Adipocyte (in vitro differentiated cells): ENCODE measurements around the gene PLEKHM3.
A peak's percentile ranks its signal among the peaks of the same experiment; 100 is the strongest.

ENCODE experiments used
- DNase-seq: peaks from one replicate; pipeline ENCODE4 v3.0.0-alpha.2; 2015; ENCODE audit warnings: low read depth
- H3K27me3 ChIP-seq: replicated peaks from 2 replicates; pipeline ENCODE4 v1.7.0; 2013; ENCODE audit warnings: mild to moderate bottlenecking, low read length, moderate library complexity; ENCODE audit not compliant: control insufficient read depth, insufficient read depth
- H3K36me3 ChIP-seq: 2 replicates; pipeline ENCODE4 v1.7.0; 2013; ENCODE audit warnings: low read length, mild to moderate bottlenecking, moderate library complexity; ENCODE audit not compliant: control insufficient read depth, insufficient read depth, severe bottlenecking
- H3K4me1 ChIP-seq: 2 replicates; pipeline ENCODE4 v1.7.0; 2013; ENCODE audit warnings: mild to moderate bottlenecking, low read length, moderate library complexity; ENCODE audit not compliant: control insufficient read depth, insufficient read depth
- H3K4me3 ChIP-seq: 2 replicates; pipeline ENCODE4 v1.7.0; 2013; ENCODE audit warnings: mild to moderate bottlenecking, low read length, moderate library complexity
- H3K9ac ChIP-seq: 2 replicates; pipeline ENCODE4 v1.7.0; 2013; ENCODE audit warnings: mild to moderate bottlenecking, low read length, moderate library complexity
- H3K9me3 ChIP-seq: 2 replicates; pipeline ENCODE4 v1.7.0; 2013; ENCODE audit warnings: mild to moderate bottlenecking, low read length, moderate library complexity; ENCODE audit not compliant: control insufficient read depth

The PLEKHM3 gene

GRCh38 chr2:208049441-208049840, 24.1 kb upstream of the PLEKHM3 start:
- Histone ChIP-seq H3K9ac (no peak overlapping the region), H3K4me3 (no peak overlapping the region), H3K4me1 (no peaks in the 10 kb centered on the region), H3K36me3 (no peaks in the 10 kb centered on the region), H3K9me3 (no peaks in the 10 kb centered on the region), H3K27me3 (no peaks in the 10 kb centered on the region)
- DNase-seq: no peak

GRCh38 chr2:208049006-208049405, 23.7 kb upstream of the PLEKHM3 start:
- Histone ChIP-seq H3K4me1 (peaks cover 4% of the 10 kb centered on the region), H3K36me3 (no peaks in the 10 kb centered on the region)
- no peak for DNase-seq

GRCh38 chr2:208047840-208048239, 22.5 kb upstream of the PLEKHM3 start:
- H3K9me3 ChIP-seq: no peaks in the 10 kb centered on the region
- DNase-seq: no peak
- H3K36me3 ChIP-seq: no peaks in the 10 kb centered on the region
- no peak overlapping the region for H3K9ac ChIP-seq
- peaks cover 4% of the 10 kb centered on the region for H3K4me1 ChIP-seq
- no peaks in the 10 kb centered on the region for H3K27me3 ChIP-seq
- H3K4me3 ChIP-seq: no peak overlapping the region

More at GRCh38 chr2:208049006-208049405, 23.7 kb upstream of the PLEKHM3 start:
- H3K4me3 ChIP-seq: no peak overlapping the region
- H3K27me3 ChIP-seq: no peaks in the 10 kb centered on the region
- no peak overlapping the region for H3K9ac ChIP-seq
- no peaks in the 10 kb centered on the region for H3K9me3 ChIP-seq

- H3K4me1 ChIP-seq: peaks cover 8% of the 10 kb centered on the region
- H3K36me3 ChIP-seq: no peaks in the 10 kb centered on the region
- no peak overlapping the region for H3K9ac ChIP-seq
- H3K9me3 ChIP-seq: no peaks in the 10 kb centered on the region
- H3K4me3 ChIP-seq: no peak overlapping the region
- peak; percentile 25 for DNase-seq
- H3K27me3 ChIP-seq: no peaks in the 10 kb centered on the region
Observed at GRCh38 chr2:208046686-208047085, 21.4 kb upstream of the PLEKHM3 start.

GRCh38 chr2:208042450-208042849, 17.1 kb upstream of the PLEKHM3 start:
- H3K9ac ChIP-seq: no peak overlapping the region
- no peaks in the 10 kb centered on the region for H3K36me3 ChIP-seq

GRCh38 chr2:208042041-208042440, 16.7 kb upstream of the PLEKHM3 start:
- DNase-seq: peak; percentile 36
- H3K4me3 ChIP-seq: no peak overlapping the region
- no peaks in the 10 kb centered on the region for H3K36me3 ChIP-seq

More at GRCh38 chr2:208042450-208042849, 17.1 kb upstream of the PLEKHM3 start:
- Histone ChIP-seq H3K9me3 (no peaks in the 10 kb centered on the region), H3K4me1 (peaks cover 14% of the 10 kb centered on the region), H3K27me3 (no peaks in the 10 kb centered on the region), H3K4me3 (no peak overlapping the region)
- DNase-seq: peak; percentile 10

GRCh38 chr2:208040199-208041171, 15.2 kb upstream of the PLEKHM3 start:
- H3K9ac ChIP-seq: no peak overlapping the region
- H3K9me3 ChIP-seq: no peaks in the 10 kb centered on the region
- H3K4me3 ChIP-seq: no peak overlapping the region
- peak; percentile 85 for DNase-seq
- no peaks in the 10 kb centered on the region for H3K27me3 ChIP-seq
- H3K4me1 ChIP-seq: peaks cover 14% of the 10 kb centered on the region
- no peaks in the 10 kb centered on the region for H3K36me3 ChIP-seq

More at GRCh38 chr2:208042041-208042440, 16.7 kb upstream of the PLEKHM3 start:
- Histone ChIP-seq H3K9ac (no peak overlapping the region), H3K4me1 (peaks cover 14% of the 10 kb centered on the region), H3K27me3 (no peaks in the 10 kb centered on the region), H3K9me3 (no peaks in the 10 kb centered on the region)

GRCh38 chr2:208039376-208040110, 14.2 kb upstream of the PLEKHM3 start:
- H3K27me3 ChIP-seq: no peaks in the 10 kb centered on the region
- H3K4me1 ChIP-seq: peaks cover 14% of the 10 kb centered on the region
- no peak overlapping the region for H3K4me3 ChIP-seq
- DNase-seq: peak; percentile 1
- no peak overlapping the region for H3K9ac ChIP-seq
- H3K9me3 ChIP-seq: no peaks in the 10 kb centered on the region
- no peaks in the 10 kb centered on the region for H3K36me3 ChIP-seq

- no peak for DNase-seq
- H3K9ac ChIP-seq: no peak overlapping the region
- no peaks in the 10 kb centered on the region for H3K27me3 ChIP-seq
- no peaks in the 10 kb centered on the region for H3K9me3 ChIP-seq
- no peaks in the 10 kb centered on the region for H3K36me3 ChIP-seq
- no peak overlapping the region for H3K4me3 ChIP-seq
- H3K4me1 ChIP-seq: peaks cover 10% of the 10 kb centered on the region
Observed at GRCh38 chr2:208037564-208038487, 12.5 kb upstream of the PLEKHM3 start.

- H3K36me3 ChIP-seq: no peaks in the 10 kb centered on the region
- DNase-seq: peak; percentile 28
- H3K27me3 ChIP-seq: no peaks in the 10 kb centered on the region
- no peak overlapping the region for H3K4me3 ChIP-seq
- H3K9ac ChIP-seq: no peak overlapping the region
- H3K9me3 ChIP-seq: no peaks in the 10 kb centered on the region
- peaks cover 17% of the 10 kb centered on the region for H3K4me1 ChIP-seq
Observed at GRCh38 chr2:208036357-208036756, 11.0 kb upstream of the PLEKHM3 start.
